Neural progenitor cell (in vitro differentiated cells): ENCODE measurements around the gene TMBIM4. TPM values are rescaled to one million over a fixed set of nuclear protein-coding genes. Genes with fewer than 3 reads are reported as not detected.

Experiments used
- DNase-seq: peaks from one replicate; pipeline ENCODE4 v3.0.0-alpha.2; 2016; ENCODE audit warnings: low spot score
- H2AFZ ChIP-seq: fragments of 200-600 bp; sonication (generic); replicated peaks from 2 replicates; pipeline ENCODE4 v1.6.1; 2016; ENCODE audit warnings: antibody characterized with exemption
- H3F3A ChIP-seq: fragments of 200-600 bp; sonication (generic); 2 replicates; pipeline ENCODE4 v1.6.1; 2016; ENCODE audit warnings: antibody characterized with exemption, low read depth
- H3K27ac ChIP-seq: fragments of 200-600 bp; sonication (generic); 2 replicates; pipeline ENCODE4 v1.5.1; 2016; ENCODE audit warnings: mild to moderate bottlenecking
- H3K27me3 ChIP-seq: fragments of 200-600 bp; sonication (generic); 2 replicates; pipeline ENCODE4 v1.6.1; 2016; ENCODE audit warnings: mild to moderate bottlenecking, moderate library complexity
- H3K36me3 ChIP-seq: fragments of 200-600 bp; sonication (generic); 2 replicates; pipeline ENCODE4 v1.5.1; 2016
- H3K4me1 ChIP-seq: fragments of 200-600 bp; sonication (generic); 2 replicates; pipeline ENCODE4 v1.6.1; 2016; ENCODE audit warnings: mixed run types
- H3K4me2 ChIP-seq: fragments of 200-600 bp; sonication (generic); 2 replicates; pipeline ENCODE4 v1.6.1; 2016
- H3K4me3 ChIP-seq: fragments of 200-600 bp; sonication (generic); 2 replicates; pipeline ENCODE4 v1.5.1; 2016
- H3K79me2 ChIP-seq: fragments of 200-600 bp; sonication (generic); 2 replicates; pipeline ENCODE4 v1.6.1; 2016; ENCODE audit warnings: low read depth
- H3K9ac ChIP-seq: fragments of 200-600 bp; sonication (generic); 2 replicates; pipeline ENCODE4 v1.6.1; 2016
- H3K9me3 ChIP-seq: fragments of 200-600 bp; sonication (generic); 2 replicates; pipeline ENCODE4 v1.5.1; 2016; ENCODE audit warnings: low read depth
- H4K20me1 ChIP-seq: fragments of 200-600 bp; sonication (generic); 2 replicates; pipeline ENCODE4 v1.6.1; 2016; ENCODE audit warnings: low read depth
- H3K27ac Mint-ChIP-seq: 3 replicates; pipeline ENCODE4 v1.8.0; 2021; ENCODE audit warnings: mixed read lengths
- H3K27me3 Mint-ChIP-seq: 2 replicates; pipeline ENCODE4 v1.8.0; 2022; ENCODE audit warnings: low read depth, mild to moderate bottlenecking, inconsistent platforms, moderate library complexity, mixed read lengths; ENCODE audit not compliant: insufficient read depth
- H3K36me3 Mint-ChIP-seq: 3 replicates; pipeline ENCODE4 v1.8.0; 2021; ENCODE audit warnings: mixed read lengths
- H3K4me1 Mint-ChIP-seq: 3 replicates; pipeline ENCODE4 v1.8.0; 2021; ENCODE audit warnings: mixed read lengths
- H3K4me3 Mint-ChIP-seq: 3 replicates; pipeline ENCODE4 v1.8.0; 2021; ENCODE audit warnings: mild to moderate bottlenecking, moderate library complexity, mixed read lengths
- H3K9me3 Mint-ChIP-seq: 3 replicates; pipeline ENCODE4 v1.8.0; 2020; ENCODE audit warnings: mixed read lengths
- EZH2 ChIP-seq: fragments of 200-600 bp; sonication (generic); IDR thresholded peaks from 2 replicates; pipeline ENCODE4 v1.6.1; 2017; ENCODE audit warnings: antibody characterized with exemption, mild to moderate bottlenecking, moderate library complexity
- EZH2phosphoT487 ChIP-seq: fragments of 200-600 bp; sonication (generic); IDR thresholded peaks from 2 replicates; pipeline ENCODE4 v1.6.1; 2017; ENCODE audit warnings: antibody characterized with exemption
- total RNA-seq: library from RNA; depleted of rRNA; stranded (reverse); fragments of >200 nt; gene quantifications from 2 replicates; pipeline ENCODE4 v1.2.3, GENCODE V29; 2015; ENCODE audit warnings: low replicate concordance
- TF ChIP-seq, protein P1 (sequence below): fragments of 200-600 bp; sonication (generic); IDR thresholded peaks from 2 replicates; pipeline ENCODE4 v1.5.1; 2017; ENCODE audit warnings: antibody characterized with exemption, mild to moderate bottlenecking

TMBIM4 gene
- total RNA-seq, 1 donor from 2014 or later: 63.7 TPM

DNA sequence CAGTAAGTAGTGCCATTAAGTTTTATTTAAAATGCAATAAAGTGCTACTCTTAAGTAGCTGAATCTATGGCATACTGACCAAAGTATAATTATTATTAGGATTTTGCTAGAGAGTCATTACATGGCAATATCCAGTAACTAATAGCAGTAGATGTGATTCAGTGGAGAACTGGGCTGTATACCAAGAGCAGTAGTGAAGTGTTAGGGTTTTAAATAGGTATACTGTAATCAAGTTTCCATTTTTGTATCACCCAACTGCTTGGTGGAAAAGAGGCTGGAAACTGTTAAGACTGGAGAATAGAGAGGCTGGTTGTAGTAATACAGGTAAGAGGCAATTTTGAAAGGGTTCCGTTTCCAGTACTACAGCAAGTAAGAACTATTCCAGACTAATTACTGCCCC, 25.9 kb downstream of the TMBIM4 start:
- Mint-ChIP-seq H3K4me1 (no peaks in the 10 kb centered on the region), H3K27me3 (peaks cover 2% of the 10 kb centered on the region), H3K36me3 (peaks cover 27% of the 10 kb centered on the region), H3K27ac (no peak overlapping the region), H3K4me3 (no peak overlapping the region), H3K9me3 (peaks cover 26% of the 10 kb centered on the region)
- no peak overlapping the region for H3K4me3 ChIP-seq
- no peak overlapping the region for H3K9ac ChIP-seq
- H3K27me3 ChIP-seq: no peaks in the 10 kb centered on the region
- H2AFZ ChIP-seq: no peak overlapping the region
- no peaks in the 10 kb centered on the region for H3K4me1 ChIP-seq
- no peak overlapping the region for H3K4me2 ChIP-seq
- H3F3A ChIP-seq: no peaks in the 10 kb centered on the region
- H3K36me3 ChIP-seq: peaks cover 32% of the 10 kb centered on the region
- no peak overlapping the region for H3K27ac ChIP-seq
- no peak for DNase-seq
- no peaks in the 10 kb centered on the region for H4K20me1 ChIP-seq
- no peaks in the 10 kb centered on the region for H3K79me2 ChIP-seq
- TF ChIP-seq EZH2 (no peak), EZH2phosphoT487 (no peak)
- TF ChIP-seq, protein P1, sequence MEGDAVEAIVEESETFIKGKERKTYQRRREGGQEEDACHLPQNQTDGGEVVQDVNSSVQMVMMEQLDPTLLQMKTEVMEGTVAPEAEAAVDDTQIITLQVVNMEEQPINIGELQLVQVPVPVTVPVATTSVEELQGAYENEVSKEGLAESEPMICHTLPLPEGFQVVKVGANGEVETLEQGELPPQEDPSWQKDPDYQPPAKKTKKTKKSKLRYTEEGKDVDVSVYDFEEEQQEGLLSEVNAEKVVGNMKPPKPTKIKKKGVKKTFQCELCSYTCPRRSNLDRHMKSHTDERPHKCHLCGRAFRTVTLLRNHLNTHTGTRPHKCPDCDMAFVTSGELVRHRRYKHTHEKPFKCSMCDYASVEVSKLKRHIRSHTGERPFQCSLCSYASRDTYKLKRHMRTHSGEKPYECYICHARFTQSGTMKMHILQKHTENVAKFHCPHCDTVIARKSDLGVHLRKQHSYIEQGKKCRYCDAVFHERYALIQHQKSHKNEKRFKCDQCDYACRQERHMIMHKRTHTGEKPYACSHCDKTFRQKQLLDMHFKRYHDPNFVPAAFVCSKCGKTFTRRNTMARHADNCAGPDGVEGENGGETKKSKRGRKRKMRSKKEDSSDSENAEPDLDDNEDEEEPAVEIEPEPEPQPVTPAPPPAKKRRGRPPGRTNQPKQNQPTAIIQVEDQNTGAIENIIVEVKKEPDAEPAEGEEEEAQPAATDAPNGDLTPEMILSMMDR: no peak
- peaks cover 26% of the 10 kb centered on the region for H3K9me3 ChIP-seq

DNA sequence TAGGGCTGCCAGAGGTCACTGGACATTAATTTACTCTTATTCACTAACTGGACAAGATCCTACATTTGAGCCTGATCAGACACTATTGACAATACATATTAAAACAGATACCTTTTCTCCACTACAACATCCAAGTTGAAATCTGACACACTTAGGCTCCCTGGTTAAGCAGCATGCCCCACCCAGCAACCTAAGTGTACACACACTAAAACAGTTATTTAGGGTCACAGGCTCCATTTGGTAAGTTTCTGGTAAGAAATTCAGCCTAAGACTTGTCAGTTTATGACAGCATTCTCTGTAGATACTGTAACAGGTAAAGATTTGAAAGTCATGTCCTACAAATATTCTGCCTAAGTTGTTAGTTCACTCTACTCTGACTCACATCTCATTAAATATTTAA, 27.0 kb downstream of the TMBIM4 start:
- no peaks in the 10 kb centered on the region for H4K20me1 ChIP-seq
- no peak overlapping the region for H3K9ac ChIP-seq
- H3K27me3 ChIP-seq: no peaks in the 10 kb centered on the region
- no peak overlapping the region for H3K4me2 ChIP-seq
- H3K79me2 ChIP-seq: no peaks in the 10 kb centered on the region
- peaks cover 26% of the 10 kb centered on the region for H3K9me3 Mint-ChIP-seq
- H3K4me1 ChIP-seq: no peaks in the 10 kb centered on the region
- no peak overlapping the region for H2AFZ ChIP-seq
- H3K36me3 ChIP-seq: peaks cover 32% of the 10 kb centered on the region
- H3K4me3 ChIP-seq: no peak overlapping the region
- no peaks in the 10 kb centered on the region for H3K4me1 Mint-ChIP-seq
- H3K9me3 ChIP-seq: peaks cover 26% of the 10 kb centered on the region
- DNase-seq: no peak
- H3K4me3 Mint-ChIP-seq: no peak overlapping the region
- H3K27ac Mint-ChIP-seq: no peak overlapping the region
- H3K36me3 Mint-ChIP-seq: peaks cover 29% of the 10 kb centered on the region
- H3K27me3 Mint-ChIP-seq: peaks cover 2% of the 10 kb centered on the region
- no peaks in the 10 kb centered on the region for H3F3A ChIP-seq
- no peak overlapping the region for H3K27ac ChIP-seq
- TF ChIP-seq EZH2: no peak
- TF ChIP-seq EZH2phosphoT487: no peak
- TF ChIP-seq, protein P1: no peak

DNA sequence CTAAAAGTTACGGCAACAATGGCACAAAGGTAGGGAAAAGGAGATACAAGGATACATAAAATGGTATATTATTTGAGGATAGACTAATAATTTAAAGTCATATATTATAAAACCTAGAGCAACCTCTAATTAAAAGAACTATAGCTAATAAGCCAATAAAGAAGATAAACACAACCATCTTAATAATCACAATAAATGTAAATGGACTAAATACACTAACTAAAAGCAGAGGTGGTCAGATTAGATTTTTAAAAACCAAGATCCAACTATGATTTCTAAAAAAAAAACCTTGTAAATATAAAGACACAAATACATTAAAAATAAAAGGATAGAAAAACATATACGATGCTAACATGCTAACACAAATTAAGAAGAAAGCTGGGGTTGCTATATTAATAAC, 28.5 kb downstream of the TMBIM4 start:
- Histone ChIP-seq H3K9ac (no peak overlapping the region), H3F3A (no peaks in the 10 kb centered on the region), H3K4me2 (no peak overlapping the region), H3K79me2 (no peaks in the 10 kb centered on the region), H3K36me3 (peaks cover 32% of the 10 kb centered on the region), H3K4me3 (no peak overlapping the region), H2AFZ (no peak overlapping the region), H3K4me1 (no peaks in the 10 kb centered on the region), H3K27me3 (no peaks in the 10 kb centered on the region), H3K27ac (no peak overlapping the region), H4K20me1 (no peaks in the 10 kb centered on the region), H3K9me3 (peaks cover 26% of the 10 kb centered on the region)
- peaks cover 37% of the 10 kb centered on the region for H3K36me3 Mint-ChIP-seq
- DNase-seq: no peak
- no peak overlapping the region for H3K4me3 Mint-ChIP-seq
- H3K27ac Mint-ChIP-seq: no peak overlapping the region
- TF ChIP-seq EZH2 (no peak), EZH2phosphoT487 (no peak)
- TF ChIP-seq, protein P1: no peak
- no peaks in the 10 kb centered on the region for H3K4me1 Mint-ChIP-seq
- peaks cover 2% of the 10 kb centered on the region for H3K27me3 Mint-ChIP-seq
- peaks cover 28% of the 10 kb centered on the region for H3K9me3 Mint-ChIP-seq
